ENCODE data around the gene TBX15.

TBX15 gene

GRCh38 chr1:118902299-118902698, 85.8 kb downstream of the TBX15 start:
- in situ Hi-C loops (cut with HindIII; ENCODE audit: low sequenced_read_pairs): no loop called here
- TF ChIP-seq CTCF (IDR thresholded peaks at IDR 0.05; ENCODE audit: low read depth, low read length): no peak

GRCh38 chr1:118900643-118901440, 87.3 kb downstream of the TBX15 start:
- H3K4me3 ChIP-seq (ENCODE audit: low read depth, low read length): no peak overlapping the region
- no peak for TF ChIP-seq CTCF (IDR thresholded peaks at IDR 0.05; ENCODE audit: low read depth, low read length)

More at GRCh38 chr1:118902299-118902698, 85.8 kb downstream of the TBX15 start:
- no peak overlapping the region for H3K4me3 ChIP-seq (ENCODE audit: low read depth, low read length)
- no peak for DNase-seq (ENCODE audit: low read depth, low spot score)

GRCh38 chr1:118899340-118899739, 88.8 kb downstream of the TBX15 start:
- in situ Hi-C loops (cut with HindIII; ENCODE audit: low sequenced_read_pairs): no loop called here

More at GRCh38 chr1:118900643-118901440, 87.3 kb downstream of the TBX15 start:
- DNase-seq (ENCODE audit: low read depth, low spot score): no peak
- in situ Hi-C loops (cut with HindIII; ENCODE audit: low sequenced_read_pairs): no loop called here

GRCh38 chr1:118898712-118899111, 89.4 kb downstream of the TBX15 start:
- no peak for TF ChIP-seq CTCF (IDR thresholded peaks at IDR 0.05; ENCODE audit: low read depth, low read length)
- in situ Hi-C loops (cut with HindIII; ENCODE audit: low sequenced_read_pairs): no loop called here
- H3K4me3 ChIP-seq (ENCODE audit: low read depth, low read length): no peak overlapping the region
- no peak for DNase-seq (ENCODE audit: low read depth, low spot score)

More at GRCh38 chr1:118899340-118899739, 88.8 kb downstream of the TBX15 start:
- no peak for DNase-seq (ENCODE audit: low read depth, low spot score)
- no peak for TF ChIP-seq CTCF (IDR thresholded peaks at IDR 0.05; ENCODE audit: low read depth, low read length)
- H3K4me3 ChIP-seq (ENCODE audit: low read depth, low read length): no peak overlapping the region

GRCh38 chr1:118896416-118896815, 91.7 kb downstream of the TBX15 start:
- no peak for TF ChIP-seq CTCF (IDR thresholded peaks at IDR 0.05; ENCODE audit: low read depth, low read length)
- in situ Hi-C loops (cut with HindIII; ENCODE audit: low sequenced_read_pairs): no loop called here

GRCh38 chr1:118894836-118895235, 93.3 kb downstream of the TBX15 start:
- in situ Hi-C loops (cut with HindIII; ENCODE audit: low sequenced_read_pairs): no loop called here
- no peak overlapping the region for H3K4me3 ChIP-seq (ENCODE audit: low read depth, low read length)
- no peak for DNase-seq (ENCODE audit: low read depth, low spot score)
- TF ChIP-seq CTCF (IDR thresholded peaks at IDR 0.05; ENCODE audit: low read depth, low read length): no peak

More at GRCh38 chr1:118896416-118896815, 91.7 kb downstream of the TBX15 start:
- no peak overlapping the region for H3K4me3 ChIP-seq (ENCODE audit: low read depth, low read length)
- no peak for DNase-seq (ENCODE audit: low read depth, low spot score)

Data from astrocyte of the spinal cord (primary cell).